DND-41 (cell line): ENCODE measurements around the gene TMEM151B.

Experiments used
- EZH2 ChIP-seq: IDR thresholded peaks from 3 replicates; pipeline ENCODE4 v1.6.1; 2012; ENCODE audit warnings: borderline replicate concordance, low read depth, mild to moderate bottlenecking, moderate library complexity, low read length, inconsistent platforms; ENCODE audit not compliant: severe bottlenecking
- TF ChIP-seq, protein P1 (sequence below): IDR thresholded peaks from 2 replicates; pipeline ENCODE4 v1.5.1; 2012; ENCODE audit warnings: borderline replicate concordance, low read length, moderate library complexity, mild to moderate bottlenecking; ENCODE audit not compliant: poor library complexity, severe bottlenecking; ENCODE audit errors: extremely low read depth

DNA sequence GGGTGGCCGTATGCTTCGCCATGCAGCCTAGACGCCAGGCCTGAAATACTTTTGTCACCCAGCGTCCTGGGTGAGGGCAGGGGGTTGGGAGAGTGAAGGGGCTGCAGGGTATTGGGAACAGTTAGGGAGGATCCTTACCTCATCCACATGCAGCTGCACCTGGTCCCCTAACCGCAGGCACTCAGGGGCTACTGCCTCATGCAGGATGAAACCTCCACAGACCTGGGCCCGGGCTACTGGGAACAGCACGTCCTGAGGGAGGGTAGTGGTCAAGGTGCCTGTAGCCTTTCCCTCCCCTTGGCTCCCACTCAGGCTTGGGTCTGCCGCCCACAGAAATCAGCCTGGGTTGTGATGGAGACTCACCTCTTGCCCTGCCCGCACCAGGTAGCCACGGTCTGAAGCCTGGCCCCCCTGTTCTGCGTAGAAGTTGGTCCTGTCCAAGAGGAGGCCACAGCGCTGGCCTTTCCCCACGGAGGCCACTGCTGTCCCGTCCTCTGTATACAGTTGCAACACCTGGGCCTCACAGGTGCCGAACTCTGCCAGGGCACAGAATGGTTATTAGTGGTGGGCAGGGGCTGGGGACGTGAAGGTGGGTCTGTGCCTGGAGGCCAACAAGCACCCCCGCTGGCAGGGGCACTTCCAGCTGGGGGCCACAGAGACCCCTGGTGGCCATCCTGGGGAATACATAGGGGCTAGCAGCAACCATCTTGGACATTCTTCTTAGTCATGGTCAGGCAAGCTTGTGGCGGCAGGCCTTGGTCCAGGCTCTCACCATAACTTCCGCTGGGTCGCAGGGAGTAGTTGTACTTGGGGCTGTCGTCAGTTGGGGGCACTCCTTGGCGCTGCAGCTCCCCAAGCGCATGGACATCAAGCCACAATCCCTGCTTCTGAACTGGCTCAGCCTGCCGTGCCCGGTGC, 34.3 kb downstream of the TMEM151B start:
- TF ChIP-seq, protein P1, sequence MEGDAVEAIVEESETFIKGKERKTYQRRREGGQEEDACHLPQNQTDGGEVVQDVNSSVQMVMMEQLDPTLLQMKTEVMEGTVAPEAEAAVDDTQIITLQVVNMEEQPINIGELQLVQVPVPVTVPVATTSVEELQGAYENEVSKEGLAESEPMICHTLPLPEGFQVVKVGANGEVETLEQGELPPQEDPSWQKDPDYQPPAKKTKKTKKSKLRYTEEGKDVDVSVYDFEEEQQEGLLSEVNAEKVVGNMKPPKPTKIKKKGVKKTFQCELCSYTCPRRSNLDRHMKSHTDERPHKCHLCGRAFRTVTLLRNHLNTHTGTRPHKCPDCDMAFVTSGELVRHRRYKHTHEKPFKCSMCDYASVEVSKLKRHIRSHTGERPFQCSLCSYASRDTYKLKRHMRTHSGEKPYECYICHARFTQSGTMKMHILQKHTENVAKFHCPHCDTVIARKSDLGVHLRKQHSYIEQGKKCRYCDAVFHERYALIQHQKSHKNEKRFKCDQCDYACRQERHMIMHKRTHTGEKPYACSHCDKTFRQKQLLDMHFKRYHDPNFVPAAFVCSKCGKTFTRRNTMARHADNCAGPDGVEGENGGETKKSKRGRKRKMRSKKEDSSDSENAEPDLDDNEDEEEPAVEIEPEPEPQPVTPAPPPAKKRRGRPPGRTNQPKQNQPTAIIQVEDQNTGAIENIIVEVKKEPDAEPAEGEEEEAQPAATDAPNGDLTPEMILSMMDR, result peak; percentile 84
- TF ChIP-seq EZH2, result no peak
